GM19193 (cell line): ENCODE measurements around the gene CAMK1.

Experiments used
- POLR2A ChIP-seq: IDR thresholded peaks from 4 replicates; pipeline ENCODE4 v1.6.1; 2011; ENCODE audit not compliant: insufficient read depth, insufficient read length; ENCODE audit errors: extremely low read depth

CAMK1 gene

GRCh38 chr3:9715764-9716437 is 53.8 kb downstream of the CAMK1 start:
- TF ChIP-seq POLR2A = no peak

GRCh38 chr3:9715136-9715535 is 54.6 kb downstream of the CAMK1 start:
- TF ChIP-seq POLR2A = no peak

- TF ChIP-seq POLR2A = no peak
Observed at GRCh38 chr3:9713142-9713541, 56.6 kb downstream of the CAMK1 start.

GRCh38 chr3:9712415-9712814 is 57.3 kb downstream of the CAMK1 start:
- no peak for TF ChIP-seq POLR2A

- TF ChIP-seq POLR2A = no peak
Observed at GRCh38 chr3:9710174-9710739, 59.5 kb downstream of the CAMK1 start.
